ENCODE data around the gene NFIA.

NFIA gene

DNA sequence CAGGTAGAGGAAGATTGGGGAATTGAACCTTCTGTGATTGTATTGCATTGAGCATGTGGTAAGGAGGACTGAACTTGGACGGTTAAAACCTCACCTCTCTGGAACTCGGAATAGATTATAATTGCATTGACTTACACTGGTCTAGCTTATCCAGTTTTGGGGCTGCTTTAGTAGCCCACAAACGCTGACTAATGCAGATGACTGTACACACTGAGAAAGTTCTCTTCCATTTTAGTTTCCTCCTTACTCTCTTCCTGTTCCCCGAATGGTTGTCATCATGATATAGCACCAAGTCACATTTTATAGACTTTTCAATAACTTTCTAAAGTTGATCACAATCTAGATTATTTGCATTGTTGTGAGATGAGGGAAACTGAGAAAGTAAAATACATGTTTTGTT, 78.2 kb downstream of the NFIA start:
- no peak for DNase-seq

DNA sequence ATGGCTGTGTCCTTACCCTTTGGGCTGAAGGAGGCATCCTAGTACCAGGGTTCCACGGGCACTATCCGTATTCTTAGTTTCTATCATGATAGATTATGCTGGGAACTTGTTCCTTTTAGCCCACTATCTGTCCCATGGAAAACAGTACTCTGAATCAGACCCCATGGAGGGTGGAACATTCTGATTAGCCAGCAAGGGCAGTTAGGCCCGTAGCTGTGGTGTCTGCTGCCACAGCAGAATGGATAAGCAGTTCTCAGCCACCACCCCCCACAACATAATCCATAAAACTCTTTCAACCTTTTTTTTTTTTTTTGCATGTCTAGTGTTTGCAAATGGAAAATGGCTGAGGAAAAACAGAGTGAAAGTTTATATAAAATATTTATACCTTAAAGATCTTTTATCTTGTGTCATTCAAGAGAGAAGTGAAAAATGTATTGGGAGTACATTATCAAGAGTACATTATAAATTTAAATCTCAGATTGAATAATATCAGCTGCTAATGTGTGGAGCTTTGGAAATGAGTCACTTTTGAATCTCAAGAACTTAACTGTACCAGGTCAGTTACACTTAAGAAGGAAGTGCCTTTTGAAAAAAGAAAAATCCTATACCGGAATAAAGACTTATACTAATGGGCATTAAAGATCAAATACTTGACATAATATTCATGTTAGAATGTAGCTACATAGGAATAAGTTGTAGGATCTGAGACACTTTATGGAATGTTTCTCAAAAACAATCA, 80.3 kb downstream of the NFIA start:
- DNase-seq = no peak

DNA sequence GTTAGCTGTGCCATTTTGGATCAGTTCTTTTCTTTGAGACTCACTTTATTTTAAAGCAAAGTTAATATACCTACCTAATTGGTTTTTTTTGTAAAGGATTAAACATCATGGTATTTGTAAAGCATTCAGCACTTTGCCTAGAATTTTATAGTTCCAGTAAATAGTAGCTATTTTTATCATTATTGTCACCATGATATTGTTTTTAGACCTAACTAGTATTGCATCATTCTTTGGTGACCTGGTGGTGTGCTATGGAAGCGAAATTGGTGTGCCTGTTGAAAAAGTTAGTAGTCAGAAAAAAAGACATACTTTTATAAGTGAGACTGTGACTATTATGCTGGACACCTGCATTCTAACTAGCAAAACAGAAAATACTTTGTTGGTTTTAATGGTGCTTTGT, 81.0 kb downstream of the NFIA start:
- DNase-seq = no peak

DNA sequence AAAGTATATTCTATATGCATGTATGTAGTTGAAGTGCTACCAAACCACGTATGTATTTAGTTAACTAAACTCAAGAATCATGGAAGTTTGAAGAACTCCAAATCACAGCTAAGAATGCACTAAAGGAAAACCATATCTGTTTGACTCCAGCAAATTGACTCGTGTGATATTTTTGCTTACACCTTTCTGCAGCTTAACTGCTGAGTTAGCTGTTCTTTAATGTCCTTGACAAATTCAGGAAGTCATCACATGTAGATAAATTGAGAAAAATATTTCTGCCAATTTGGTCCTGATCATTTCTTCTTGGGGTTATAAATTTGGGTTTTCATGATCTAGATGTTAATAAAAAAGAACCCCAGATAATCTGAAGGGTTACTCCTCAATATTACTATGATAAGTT, 83.0 kb downstream of the NFIA start:
- no peak for DNase-seq

DNA sequence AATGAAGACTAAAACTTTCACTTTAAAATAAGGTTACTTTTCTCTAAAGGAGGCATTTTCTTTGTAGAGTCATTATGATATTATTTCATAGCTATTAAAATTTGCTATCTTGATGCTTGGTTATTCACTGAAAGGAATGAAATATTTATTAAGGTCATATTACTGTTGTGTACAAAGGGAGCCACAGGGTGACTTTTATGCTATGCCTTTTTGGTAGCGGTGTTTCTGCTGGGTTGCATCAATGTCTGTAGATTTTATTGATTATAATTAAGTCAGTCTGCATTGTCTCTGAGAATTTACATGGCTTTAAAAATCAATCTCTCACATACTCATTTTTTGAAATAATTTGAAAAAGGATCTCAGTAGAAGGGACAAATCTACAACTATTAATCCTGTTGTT, 84.9 kb downstream of the NFIA start:
- DNase-seq = no peak

DNA sequence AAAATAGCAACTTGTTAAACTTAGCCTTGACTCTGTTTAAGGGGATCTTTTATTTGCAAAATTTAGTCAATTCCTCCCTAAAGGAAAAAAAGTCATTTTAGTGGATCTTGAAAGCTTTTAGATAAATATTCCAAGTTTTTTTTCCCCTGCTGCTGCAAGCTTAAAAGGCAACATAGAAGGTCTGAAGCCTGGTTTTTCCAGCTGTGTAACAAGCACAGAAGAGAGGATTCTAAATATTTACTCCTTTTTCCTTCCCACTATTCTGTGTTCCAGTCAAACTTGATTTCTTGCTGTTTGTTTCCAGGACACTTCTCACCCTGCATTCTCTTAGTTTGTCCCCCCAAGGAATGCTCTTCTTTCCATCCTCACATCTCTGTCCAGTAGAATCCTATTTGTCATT, 86.7 kb downstream of the NFIA start:
- DNase-seq = no peak

DNA sequence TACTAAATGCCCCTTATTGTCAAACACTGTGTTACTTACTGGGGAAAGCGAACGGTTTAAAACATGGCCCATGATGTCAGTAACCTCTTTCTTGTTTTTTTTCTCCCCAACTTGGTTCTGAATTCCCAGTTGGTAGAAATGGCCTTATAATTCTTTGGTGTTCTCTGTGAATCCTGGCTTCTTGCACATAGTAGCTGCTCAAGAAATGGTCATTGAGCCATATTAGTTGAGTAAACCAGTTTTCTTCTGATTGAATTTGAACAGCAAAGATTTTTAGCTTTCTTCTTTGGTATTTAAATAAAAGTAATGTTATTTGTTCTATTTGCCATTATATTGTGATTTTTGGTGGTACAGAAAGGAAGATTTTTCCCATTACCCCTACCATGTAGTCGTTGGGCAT, 87.3 kb downstream of the NFIA start:
- DNase-seq = no peak

DNA sequence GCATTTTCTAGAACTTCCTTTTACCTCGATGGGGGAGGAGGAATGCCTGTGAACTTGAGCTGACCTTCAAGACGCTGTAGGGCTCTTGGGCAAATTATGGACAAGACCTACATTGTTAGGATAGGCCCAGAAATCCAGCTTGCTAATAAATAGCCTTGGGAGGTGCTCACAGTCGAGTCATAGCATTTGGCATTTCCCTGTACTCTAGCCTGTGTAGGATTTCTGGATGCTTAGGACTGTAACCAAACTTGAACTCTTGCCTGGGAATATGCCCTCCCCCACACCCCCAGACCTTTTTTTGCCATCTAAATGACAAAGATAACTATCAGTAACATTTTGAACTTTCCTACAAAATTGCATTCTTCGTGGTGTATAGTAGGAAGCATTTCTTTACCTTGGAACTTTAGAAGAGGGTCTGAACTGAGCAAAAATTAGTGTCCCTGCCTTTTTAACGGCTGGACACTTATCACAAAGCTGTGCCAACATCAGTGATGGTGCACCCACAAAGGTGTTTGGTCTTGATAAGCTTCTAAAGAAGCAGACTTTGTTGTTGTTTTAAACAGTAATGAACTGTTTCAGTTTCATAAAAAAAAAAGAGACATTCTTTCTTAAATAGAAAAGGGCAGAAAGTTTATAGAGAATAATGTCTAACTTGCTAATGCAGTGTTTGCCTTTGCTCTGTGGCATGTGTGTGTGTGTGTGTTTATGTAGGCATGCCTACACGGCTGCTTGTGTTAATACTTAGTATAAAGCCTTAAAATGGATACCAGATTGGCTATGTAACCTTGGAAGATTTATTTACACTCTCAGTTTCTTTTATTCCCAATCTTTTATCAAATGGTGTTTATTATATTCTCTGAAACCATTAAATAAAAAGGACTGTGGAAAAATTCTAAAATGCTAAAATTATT, 88.2 kb downstream of the NFIA start:
- no peak for DNase-seq

DNA sequence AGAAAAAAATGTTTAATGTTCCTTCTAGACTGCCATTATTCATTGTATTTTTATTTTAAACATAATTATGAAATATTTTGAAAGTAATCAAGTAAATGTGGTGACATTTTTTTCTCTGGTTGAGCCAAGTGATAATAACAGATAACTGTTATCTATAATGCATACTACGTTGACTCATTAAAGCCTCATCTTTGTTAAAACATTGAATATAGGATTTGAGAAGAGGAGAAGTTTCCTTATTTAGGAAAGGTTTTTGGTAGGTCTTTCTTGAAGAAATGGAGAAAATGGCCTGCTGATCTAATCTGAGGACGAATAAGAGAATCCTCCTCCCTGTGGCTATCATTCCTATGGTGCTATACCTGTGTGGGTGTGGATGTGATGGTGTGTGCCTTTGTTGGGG, 89.0 kb downstream of the NFIA start:
- DNase-seq = no peak

DNA sequence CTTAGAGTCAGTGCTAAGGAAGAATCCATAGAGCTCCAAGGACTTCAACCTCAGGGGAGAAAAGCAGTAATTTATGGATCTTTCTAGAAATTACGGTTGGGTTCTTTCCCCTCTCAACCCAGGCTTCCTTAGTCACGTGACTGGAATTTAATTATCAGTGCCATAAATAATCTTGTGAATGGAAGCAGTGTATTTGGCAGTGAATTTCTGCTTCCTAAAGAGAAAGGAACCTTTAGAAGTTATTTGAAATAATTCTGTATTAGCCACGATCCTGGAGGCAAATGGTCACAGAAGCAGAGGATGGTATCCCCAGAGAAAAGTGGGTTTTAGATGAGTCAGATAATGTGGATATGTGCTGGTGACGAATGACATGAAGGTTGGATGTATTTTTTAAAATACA, 89.6 kb downstream of the NFIA start:
- DNase-seq = no peak

DNA sequence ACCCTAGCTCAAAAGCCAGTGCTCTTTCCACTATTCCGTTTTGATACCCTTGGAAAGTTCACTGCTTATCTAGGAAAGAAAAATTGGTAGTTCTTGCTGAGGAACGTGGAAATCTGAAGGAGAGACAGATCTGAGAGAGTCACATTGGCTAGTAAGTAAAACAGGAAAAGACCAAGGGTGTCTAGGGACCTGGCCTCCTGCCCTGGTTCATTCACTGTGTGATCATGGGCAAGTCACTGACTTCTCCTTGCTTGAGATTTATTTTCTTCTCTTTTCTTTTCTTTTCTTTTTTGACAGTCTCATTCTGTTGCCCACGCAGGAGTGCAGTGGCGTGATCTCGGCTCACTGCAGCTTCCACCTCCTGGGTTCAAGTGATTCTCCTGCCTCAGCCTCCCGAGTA, 90.8 kb downstream of the NFIA start:
- DNase-seq = no peak

DNA sequence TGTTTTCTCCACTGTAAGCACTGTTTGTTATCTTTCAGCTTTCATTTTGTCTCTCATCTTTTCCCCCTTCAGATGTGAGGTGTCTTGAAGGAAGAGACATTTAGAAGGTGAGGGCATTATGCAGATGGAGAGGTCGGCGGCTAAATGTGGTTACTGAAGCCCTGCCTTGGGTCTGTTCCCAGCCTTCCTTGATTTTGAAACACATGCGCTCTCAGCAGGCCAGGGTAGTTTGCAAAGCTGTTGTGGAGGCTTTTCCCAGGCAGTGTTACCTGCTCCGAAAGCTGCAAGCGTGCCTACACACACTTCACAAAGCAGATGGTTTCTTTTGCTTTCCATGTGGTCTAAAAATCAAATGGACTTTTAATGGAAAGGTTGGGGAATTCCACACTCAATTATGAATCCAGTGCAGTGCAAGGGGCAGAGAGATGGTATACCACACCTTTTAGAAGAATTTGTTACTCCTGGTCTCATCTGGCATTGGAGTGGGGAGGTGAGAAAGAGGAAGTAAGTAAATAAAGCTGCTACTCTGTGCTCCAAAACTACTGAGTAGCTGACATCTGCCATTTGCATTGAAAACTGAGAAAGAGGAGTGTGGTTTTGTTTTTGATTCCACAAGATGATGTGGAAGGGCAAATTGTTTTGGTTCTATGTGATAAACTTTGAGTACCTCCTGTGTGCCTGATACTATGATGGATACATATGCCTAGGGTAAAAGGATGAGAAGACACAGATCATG, 91.9 kb downstream of the NFIA start:
- DNase-seq = no peak

DNA sequence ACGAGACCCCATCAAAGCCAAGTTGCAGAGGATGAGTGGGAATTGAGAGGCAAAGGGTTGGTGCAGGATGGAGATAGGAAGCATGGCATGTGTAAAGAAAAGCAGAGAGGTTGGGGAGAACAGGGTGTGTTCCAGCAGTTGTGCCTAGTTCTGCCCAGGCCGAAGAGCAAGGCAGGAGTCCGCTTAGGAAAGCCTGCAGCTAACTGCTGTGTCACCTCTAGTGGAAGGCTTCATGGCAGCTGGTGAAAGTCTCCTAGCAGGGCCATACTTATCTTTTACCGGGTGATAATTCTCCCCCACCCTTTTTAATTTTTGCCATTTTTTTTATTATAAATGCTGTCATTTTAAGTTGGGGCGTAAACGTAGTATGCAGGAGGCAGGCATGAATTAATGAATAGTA, 93.6 kb downstream of the NFIA start:
- no peak for DNase-seq

DNA sequence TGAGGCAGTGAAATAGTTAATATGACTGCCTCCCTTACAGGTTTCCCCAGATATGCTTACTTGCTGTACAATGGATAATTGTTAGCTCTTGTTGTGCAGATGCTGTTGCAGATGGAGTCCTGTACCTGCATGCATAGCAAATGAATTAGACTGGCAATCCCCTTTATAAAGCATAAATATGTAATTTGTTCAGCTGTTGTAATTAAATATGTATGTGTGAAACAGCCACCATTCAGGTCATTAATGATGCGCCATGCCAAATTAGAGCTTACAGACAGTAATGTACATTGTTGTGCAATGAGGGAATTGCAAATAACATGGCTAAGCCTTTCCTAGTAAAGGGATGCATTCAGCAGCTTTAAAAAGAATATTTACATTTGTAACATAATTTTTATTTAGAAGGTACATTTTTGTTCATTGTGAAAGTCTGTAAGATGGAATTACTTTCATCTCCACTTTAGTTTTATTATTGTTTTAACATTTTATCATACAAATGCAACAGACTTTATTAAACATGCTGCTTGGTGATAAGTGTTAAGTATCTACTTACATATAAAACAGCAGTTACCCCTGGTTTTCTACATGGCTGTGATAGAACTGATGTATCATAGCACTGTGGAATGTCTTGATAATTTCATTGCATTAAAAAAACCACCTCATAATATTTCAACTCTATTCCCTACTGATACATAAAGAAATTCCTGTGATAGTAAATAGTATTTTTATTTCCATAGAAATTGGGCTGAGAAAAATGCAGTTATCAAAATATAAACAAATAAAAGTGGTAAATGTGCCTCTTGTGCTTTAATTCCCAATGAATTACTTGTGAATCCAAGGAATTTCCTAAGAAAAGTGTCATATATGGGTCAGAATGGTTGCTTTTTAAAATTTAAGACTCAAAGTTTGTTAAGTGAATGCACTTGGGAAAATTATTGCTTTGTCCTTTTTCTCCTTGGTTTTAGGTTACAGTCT, 99.0 kb downstream of the NFIA start:
- DNase-seq = no peak

DNA sequence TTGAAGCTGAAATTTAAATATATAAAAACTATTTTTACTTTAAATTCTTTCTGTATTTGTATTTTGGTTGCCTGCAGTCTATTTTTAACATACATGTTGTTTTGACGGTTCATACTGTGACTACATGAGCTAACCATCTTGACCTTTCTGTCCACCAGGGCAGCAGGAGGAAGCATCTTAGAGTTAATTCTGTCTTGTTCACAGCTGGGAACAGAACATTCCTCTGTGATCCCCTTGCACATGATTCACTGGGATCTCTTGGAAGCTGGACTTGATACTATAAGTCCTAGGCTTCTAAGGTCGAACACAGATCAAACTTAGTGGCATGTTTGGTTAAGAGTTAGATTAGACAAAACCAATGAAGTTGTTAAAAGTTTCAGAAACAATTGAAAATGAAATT, 99.7 kb downstream of the NFIA start:
- DNase-seq = no peak

DNA sequence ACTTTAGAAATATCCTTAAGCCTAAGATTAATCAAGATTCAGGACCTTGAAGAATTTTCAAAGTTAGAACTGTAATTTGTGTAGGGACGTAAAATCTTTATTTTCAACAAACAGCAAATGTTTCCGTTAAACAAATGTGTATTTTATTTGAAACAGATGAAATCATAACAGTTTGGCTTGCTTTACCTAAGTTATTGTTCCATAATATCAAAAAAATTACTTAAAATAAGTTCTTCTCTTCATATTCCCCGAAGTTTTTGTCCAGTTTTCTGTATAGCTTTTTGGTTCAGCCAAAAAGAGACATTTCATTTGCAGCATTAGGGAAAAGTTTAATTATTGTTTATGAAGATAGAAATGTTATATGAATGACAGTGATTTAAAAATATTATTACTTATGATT, 100.1 kb downstream of the NFIA start:
- DNase-seq = no peak

DNA sequence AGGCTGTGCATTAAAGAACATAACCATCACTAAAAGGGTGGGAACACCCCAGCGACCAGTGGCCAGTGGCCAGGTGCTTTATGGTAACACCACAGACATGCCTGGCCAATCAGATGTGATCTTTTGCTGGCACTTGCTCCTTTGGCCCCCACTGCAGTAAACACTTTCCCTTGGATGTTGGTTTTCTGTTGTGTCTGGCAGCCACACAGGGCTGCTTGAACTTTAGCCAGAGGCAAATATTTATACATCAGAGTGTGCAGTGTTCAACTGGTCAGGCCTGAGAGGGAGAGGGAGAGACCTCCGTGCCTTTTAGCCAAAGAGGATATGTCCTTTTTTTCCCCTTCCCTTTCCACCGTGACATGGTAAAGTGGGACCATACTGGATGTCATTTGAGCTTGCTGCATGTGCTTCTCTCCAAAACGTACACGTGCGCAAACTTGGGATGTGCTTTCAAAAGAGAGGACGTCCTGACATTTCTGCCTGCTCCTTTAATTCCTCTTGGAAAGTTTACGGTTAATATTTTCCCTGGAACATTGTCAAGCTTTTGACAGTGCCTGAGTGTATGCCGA, 101.2 kb downstream of the NFIA start:
- no peak for DNase-seq

DNA sequence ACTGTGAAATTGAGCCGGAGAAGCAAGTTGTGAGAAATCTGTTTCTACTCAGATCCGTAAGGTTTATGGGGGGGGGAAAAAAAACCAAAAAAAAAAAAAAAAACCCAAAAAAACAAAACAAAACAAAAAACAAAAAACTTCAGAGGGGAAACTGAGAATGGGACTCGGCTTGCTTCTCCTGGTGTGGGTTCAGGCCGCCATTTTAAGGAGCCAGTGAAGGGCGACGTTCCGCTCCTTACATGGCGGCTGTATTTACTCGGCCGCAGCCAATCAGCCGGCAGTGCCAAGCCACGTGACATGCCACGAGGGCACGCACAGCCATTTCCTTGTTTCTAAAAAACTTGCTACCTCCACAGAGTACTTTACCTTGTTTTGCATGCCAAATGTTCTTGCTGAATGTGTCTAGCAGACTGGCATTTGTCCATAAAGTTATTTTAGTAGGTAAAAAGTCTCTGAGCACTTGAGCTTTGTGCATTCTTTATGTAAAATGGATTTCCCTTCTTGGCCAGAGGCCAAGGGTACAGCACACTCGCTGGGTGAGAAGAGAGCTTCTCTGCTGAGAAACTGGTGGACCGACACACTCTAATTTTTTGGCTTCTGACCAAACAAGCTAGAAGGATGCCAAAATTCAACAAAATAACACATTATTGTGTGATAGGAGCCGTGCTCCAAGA, 101.8 kb downstream of the NFIA start:
- DNase-seq = no peak

DNA sequence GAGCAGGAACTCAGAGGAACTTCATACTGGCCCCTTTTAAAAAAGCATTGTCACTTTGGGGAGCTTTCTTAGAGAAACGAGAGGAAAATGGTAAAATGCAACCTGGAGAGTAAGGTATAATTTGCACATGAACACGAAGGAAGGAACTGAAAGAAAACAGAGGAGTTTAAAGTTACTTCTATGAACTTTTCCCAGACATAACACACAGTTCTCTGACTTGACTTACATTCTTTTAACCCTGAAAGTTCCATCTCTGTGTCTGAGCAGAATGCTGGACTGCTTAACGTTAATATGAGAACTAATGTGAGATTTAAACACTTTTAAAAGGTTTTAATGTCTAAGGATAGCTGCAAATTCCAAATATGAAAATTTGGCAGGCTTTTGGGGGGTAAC, 102.3 kb downstream of the NFIA start:
- no peak for DNase-seq

DNA sequence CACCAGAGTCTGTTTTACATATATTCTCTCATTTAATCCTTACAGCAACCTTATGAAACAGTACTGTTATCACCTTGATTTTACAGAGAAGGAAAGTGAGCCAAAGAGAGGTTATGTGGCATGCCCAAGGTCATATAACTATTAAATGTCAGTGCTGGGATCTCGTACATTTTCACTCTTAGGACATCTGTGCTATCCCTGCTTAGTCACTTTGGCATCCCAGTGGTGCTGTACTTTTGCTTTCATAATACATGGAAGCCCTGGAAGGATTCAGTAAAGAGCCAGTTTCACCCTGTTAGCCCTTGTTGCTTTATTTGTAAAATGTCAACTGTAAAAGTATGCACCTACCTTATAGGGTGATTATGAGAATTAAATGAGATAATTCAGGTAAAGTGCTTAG, 104.4 kb downstream of the NFIA start:
- no peak for DNase-seq

DNA sequence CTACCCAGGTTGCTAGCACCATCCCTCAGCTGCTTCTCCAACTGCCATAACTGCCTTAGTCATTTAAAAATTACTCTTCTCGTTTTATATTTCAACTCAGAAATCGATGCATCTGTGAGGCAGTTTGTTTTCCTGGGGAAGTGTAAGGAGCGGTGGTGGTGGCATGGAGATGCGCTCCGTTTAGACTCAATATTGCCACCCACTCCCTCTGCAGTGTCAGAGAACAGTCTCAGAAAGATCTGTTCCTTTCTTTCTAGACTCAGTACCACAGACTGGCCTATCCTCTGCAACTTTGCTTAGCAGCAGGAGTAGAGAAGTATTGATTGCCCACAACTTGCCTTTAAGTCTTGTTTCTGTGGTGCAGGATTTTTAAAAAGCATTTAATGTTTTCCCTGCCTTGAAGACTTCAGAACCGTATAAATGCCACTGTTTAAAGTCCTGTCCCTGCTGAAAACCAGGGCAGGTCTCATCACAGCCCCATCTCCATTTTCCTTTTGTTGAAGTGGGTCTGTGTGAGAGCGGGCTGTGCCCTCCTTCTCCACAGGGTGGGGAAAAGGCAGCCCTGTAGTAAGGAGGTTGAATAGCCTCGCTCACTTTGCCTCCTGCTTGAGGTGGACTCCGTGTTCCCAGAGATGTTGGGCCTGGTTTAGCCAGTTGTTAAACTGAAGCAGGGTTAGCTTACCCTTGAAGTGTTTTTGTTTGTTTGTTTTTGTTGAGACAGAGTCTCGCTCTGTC, 105.2 kb downstream of the NFIA start:
- no peak for DNase-seq

Measured in NCI-H748 treated with DMSO at 0.1 percent for 48 hours (cell line).